ENCODE measurements around the gene ERC1.

GRCh38 chr12:990661-991349 is at the start of gene ERC1:
- TF ChIP-seq POLR2A (IDR thresholded peaks at IDR 0.05; ENCODE audit: low read depth, low read length) (peak; percentile 60), CTCF (IDR thresholded peaks at IDR 0.05; ENCODE audit: extremely low read depth in 1 of 2, insufficient read depth in 1 of 2, low read depth in 1 of 2, low read length in 2 of 2) (peak in 1 of 2 donors; percentile 9), POLR2AphosphoS5 (IDR thresholded peaks at IDR 0.05; ENCODE audit: insufficient read depth, low read depth, low read length) (peak; percentile 93), EZH2 (IDR thresholded peaks at IDR 0.05; ENCODE audit: borderline replicate concordance, low read depth, low read length, severe bottlenecking) (no peak), FOS (IDR thresholded peaks at IDR 0.05; ENCODE audit: borderline replicate concordance, insufficient read depth, low read length) (no peak), MAX (IDR thresholded peaks at IDR 0.05; ENCODE audit: insufficient read depth, insufficient read length) (no peak)
